K562 (cell line): ENCODE results near the gene ERICH6. TPM values are rescaled to one million over a fixed set of nuclear protein-coding genes. Genes with fewer than 3 reads are reported as not detected.

Source experiments
- CHAMP1 ChIP-seq: fragments of 450-650 bp; IDR thresholded peaks from 2 replicates; pipeline ENCODE4 v1.6.1; 2016; ENCODE audit warnings: mild to moderate bottlenecking
- DDX20 ChIP-seq: fragments of 450-650 bp; IDR thresholded peaks from 2 replicates; pipeline ENCODE4 v1.6.1; 2016; ENCODE audit warnings: missing genetic modification characterization, low read depth, mild to moderate bottlenecking, missing compliant biosample characterization, moderate library complexity
- DIDO1 ChIP-seq: fragments of 450-650 bp; IDR thresholded peaks from 2 replicates; pipeline ENCODE4 v1.6.1; 2016; ENCODE audit warnings: low read depth, missing biosample characterization, missing genetic modification characterization
- DPF2 ChIP-seq: fragments of 450-650 bp; IDR thresholded peaks from 2 replicates; pipeline ENCODE4 v1.6.1; 2016
- ERF ChIP-seq: fragments of 450-650 bp; formaldehyde crosslinking; IDR thresholded peaks from 2 replicates; pipeline ENCODE4 v1.4.0; 2020; ENCODE audit warnings: mild to moderate bottlenecking, mixed read lengths
- FIP1L1 ChIP-seq: fragments of 200-400 bp; formaldehyde crosslinking; IDR thresholded peaks from 2 replicates; pipeline ENCODE4 v1.6.1; 2018; ENCODE audit warnings: mild to moderate bottlenecking, low read depth, low read length; ENCODE audit not compliant: poor library complexity, severe bottlenecking
- GTF2E2 ChIP-seq: fragments of 200-800 bp; sonication (Bioruptor generic); IDR thresholded peaks from 2 replicates; pipeline ENCODE4 v1.6.1; 2016; ENCODE audit warnings: missing genetic modification characterization, missing compliant biosample characterization
- ILK ChIP-seq: fragments of 450-650 bp; IDR thresholded peaks from 2 replicates; pipeline ENCODE4 v1.6.1; 2016; ENCODE audit warnings: missing genetic modification characterization, low read depth, mild to moderate bottlenecking, missing compliant biosample characterization, moderate library complexity, borderline replicate concordance
- IRF2 ChIP-seq: sonication (generic); formaldehyde crosslinking; IDR thresholded peaks from 2 replicates; pipeline ENCODE4 v1.8.1; 2022; ENCODE audit warnings: mild to moderate bottlenecking, missing genetic modification reagents
- MAZ ChIP-seq, 2 experiments: fragments of 450-650 bp in 1 of 2; sonication (generic) in 1 of 2; formaldehyde crosslinking; IDR thresholded peaks in 1 of 2; conservative IDR thresholded peaks in 1 of 2; 2 replicates each; pipeline versions ENCODE4 v1.4.0 to v1.5.0; 2020; ENCODE audit warnings: mild to moderate bottlenecking in 1 of 2, missing genetic modification reagents in 1 of 2
- MLX ChIP-seq, 2 experiments: fragments of 450-650 bp in 1 of 2; sonication (generic) in 1 of 2; formaldehyde crosslinking; conservative IDR thresholded peaks; 2 replicates each; pipeline versions ENCODE4 v1.4.0 to v1.8.1; 2020 to 2022; ENCODE audit warnings: mild to moderate bottlenecking in 1 of 2, missing genetic modification reagents in 1 of 2
- MXI1 ChIP-seq: IDR thresholded peaks from 2 replicates; pipeline ENCODE4 v1.6.1; 2011; ENCODE audit warnings: low read depth, mild to moderate bottlenecking, improper control_type of control experiment, low read length
- NRF1 ChIP-seq, 2 experiments: fragments of 450-650 bp; IDR thresholded peaks in 1 of 2; conservative IDR thresholded peaks in 1 of 2; 2 replicates each; pipeline ENCODE4 v1.6.1; 2014; ENCODE audit warnings: mild to moderate bottlenecking in 2 of 2
- PCBP2 ChIP-seq: fragments of 200-400 bp; formaldehyde crosslinking; IDR thresholded peaks from 2 replicates; pipeline ENCODE4 v1.6.1; 2018; ENCODE audit warnings: low read length, low read depth, mild to moderate bottlenecking, moderate library complexity; ENCODE audit not compliant: poor library complexity, severe bottlenecking
- PHTF2 ChIP-seq: fragments of 250-450 bp; sonication (Bioruptor Pico); IDR thresholded peaks from 2 replicates; pipeline ENCODE4 v1.5.0; 2021; ENCODE audit warnings: mild to moderate bottlenecking
- RAD21 ChIP-seq, 2 experiments: fragments of 250-450 bp in 1 of 2; fragments of 450-650 bp in 1 of 2; sonication (Bioruptor Pico) in 1 of 2; formaldehyde crosslinking in 1 of 2; IDR thresholded peaks in 1 of 2; conservative IDR thresholded peaks in 1 of 2; 2 replicates each; pipeline versions ENCODE4 v1.4.0 to v1.8.0; 2020 to 2022; ENCODE audit warnings: mild to moderate bottlenecking in 2 of 2, moderate library complexity in 1 of 2
- RUNX1 ChIP-seq: sonication (generic); IDR thresholded peaks from 2 replicates; pipeline ENCODE4 v1.6.1; 2016; ENCODE audit warnings: antibody characterized with exemption, low read depth
- SP2 ChIP-seq: IDR thresholded peaks from 2 replicates; pipeline ENCODE4 v1.6.1; 2011; ENCODE audit warnings: mild to moderate bottlenecking, low read depth, low read length, moderate library complexity; ENCODE audit not compliant: poor library complexity, severe bottlenecking; ENCODE audit errors: extremely low read depth
- TARDBP ChIP-seq: fragments of 450-650 bp; IDR thresholded peaks from 2 replicates; pipeline ENCODE4 v1.6.1; 2016
- TOE1 ChIP-seq, 2 experiments: fragments of 450-650 bp in 1 of 2; sonication (generic) in 1 of 2; formaldehyde crosslinking in 1 of 2; IDR thresholded peaks; 2 replicates each; pipeline versions ENCODE4 v1.7.1 to v1.8.0; 2016 to 2022; ENCODE audit warnings: borderline replicate concordance in 2 of 2, mild to moderate bottlenecking in 2 of 2, antibody characterized with exemption in 1 of 2, inconsistent platforms in 1 of 2, low read depth in 1 of 2, missing genetic modification reagents in 1 of 2, moderate library complexity in 1 of 2
- WHSC1 ChIP-seq: IDR thresholded peaks from one replicate; pipeline ENCODE4 v1.6.1; 2012; ENCODE audit warnings: low read length, control low read depth, inconsistent platforms
- ZFP30 ChIP-seq: fragments of 250-450 bp; sonication (Bioruptor Pico); IDR thresholded peaks from 2 replicates; pipeline ENCODE4 v1.8.0; 2022; ENCODE audit warnings: moderate library complexity, mild to moderate bottlenecking, inconsistent platforms, borderline replicate concordance
- ZNF24 ChIP-seq: fragments of 450-650 bp; IDR thresholded peaks from 2 replicates; pipeline ENCODE4 v1.6.1; 2016
- ZNF699 ChIP-seq: fragments of 250-450 bp; sonication (Bioruptor Pico); IDR thresholded peaks from 2 replicates; pipeline ENCODE4 v1.8.0; 2021; ENCODE audit warnings: mild to moderate bottlenecking, moderate library complexity; ENCODE audit not compliant: insufficient replicate concordance
- ZNF764 ChIP-seq: fragments of 250-450 bp; sonication (Bioruptor Pico); IDR thresholded peaks from 2 replicates; pipeline ENCODE4 v1.4.0; 2020; ENCODE audit warnings: low read depth, mild to moderate bottlenecking, moderate library complexity
- ZNF785 ChIP-seq: fragments of 250-450 bp; sonication (Bioruptor Pico); IDR thresholded peaks from 2 replicates; pipeline ENCODE4 v1.4.0; 2020; ENCODE audit warnings: mild to moderate bottlenecking
- polyA plus RNA-seq, 8 experiments: library from polyadenylated mRNA; depleted of rRNA in 4 of 8; stranded (reverse) in 5 of 8; unstranded in 3 of 8; fragments of >200 nt; fragmentation: Nextera tagmentation in 2 of 8; fragmentation: Illumina TruSeq in 1 of 8; extraction: Ambion mirVana in 2 of 8; extraction: Trizol in 1 of 8; gene quantifications; 2 replicates each; pipeline versions ENCODE4 v1.2.1 to v1.2.3, GENCODE V29; 2011 to 2014; ENCODE audit warnings: inconsistent platforms in 1 of 8, missing spikeins in 1 of 8
- total RNA-seq, 7 experiments: library from RNA; depleted of rRNA in 6 of 7; stranded (reverse); fragments of >200 nt in 6 of 7; fragmentation: Illumina TruSeq in 2 of 7; extraction: Trizol in 2 of 7; gene quantifications; 2 replicates each; pipeline versions ENCODE4 v1.2.1 to v1.2.3, GENCODE V29; 2011 to 2021; ENCODE audit warnings: low replicate concordance in 1 of 7

ERICH6 gene
- total and polyA plus RNA-seq, 9 of the 15 experiments (the other 6 are each of a cell fraction or from before 2014, with no cell fraction given) = not detected

GRCh38 chr3:150729682-150730360, 26.1 kb upstream of the ERICH6 start (continued):
- peak in 1 of 2 experiments; percentile 29; a peak in 1 of 4 replicates for TF ChIP-seq MAZ (CRISPR knock-in tag; conservative IDR thresholded peaks at IDR 0.05 in 1 of 2, IDR thresholded peaks at IDR 0.05 in 1 of 2)
- TF ChIP-seq FIP1L1 = no peak
- TF ChIP-seq RUNX1 = no peak
- no peak for TF ChIP-seq TARDBP
- no peak for TF ChIP-seq PHTF2 (CRISPR knock-in tag)
- no peak for TF ChIP-seq DIDO1 (tag)
- TF ChIP-seq ZNF24 = no peak
- no peak for TF ChIP-seq ZNF699 (CRISPR knock-in tag)
- TF ChIP-seq IRF2 (CRISPR knock-in tag) = no peak
- no peak for TF ChIP-seq ERF (CRISPR knock-in tag)
- TF ChIP-seq ZNF785 (CRISPR knock-in tag) = no peak
- TF ChIP-seq DPF2 = peak; percentile 95
- TF ChIP-seq RAD21 (CRISPR knock-in tag; conservative IDR thresholded peaks at IDR 0.05 in 1 of 2, IDR thresholded peaks at IDR 0.05 in 1 of 2) = no peak
- no peak for TF ChIP-seq WHSC1
- no peak for TF ChIP-seq PCBP2
- no peak for TF ChIP-seq GTF2E2 (tag)
- TF ChIP-seq CHAMP1 = peak; percentile 77; the same call in 1 of the 2 replicates
- TF ChIP-seq SP2 = no peak
- TF ChIP-seq MLX (CRISPR knock-in tag; conservative IDR thresholded peaks at IDR 0.05) = no peak
- TF ChIP-seq TOE1 (IDR thresholded peaks at IDR 0.05; ENCODE audit: borderline replicate concordance) = 0 out of 2 replicates have a peak, but pooled peaks have one; percentile 28
- TF ChIP-seq TOE1 (CRISPR knock-in tag; IDR thresholded peaks at IDR 0.05; ENCODE audit: borderline replicate concordance, low read depth) = no peak
- no peak for TF ChIP-seq MXI1
- no peak for TF ChIP-seq ZNF764
- no peak for TF ChIP-seq NRF1 (conservative IDR thresholded peaks at IDR 0.05 in 1 of 2, IDR thresholded peaks at IDR 0.05 in 1 of 2)
- no peak for TF ChIP-seq ZFP30 (CRISPR knock-in tag)
- no peak for TF ChIP-seq ILK (tag)
- TF ChIP-seq DDX20 (tag) = no peak
